HG03354 (cell line): ENCODE measurements around the gene PNPLA7.

Experiments used
- ATAC-seq: cut with Tn5 transposase; IDR thresholded peaks from one replicate; pipeline ENCODE4 v1.9.1; 2021; ENCODE audit warnings: mild to moderate bottlenecking; ENCODE audit not compliant: unreplicated experiment, poor library complexity, severe bottlenecking

Gene PNPLA7

DNA sequence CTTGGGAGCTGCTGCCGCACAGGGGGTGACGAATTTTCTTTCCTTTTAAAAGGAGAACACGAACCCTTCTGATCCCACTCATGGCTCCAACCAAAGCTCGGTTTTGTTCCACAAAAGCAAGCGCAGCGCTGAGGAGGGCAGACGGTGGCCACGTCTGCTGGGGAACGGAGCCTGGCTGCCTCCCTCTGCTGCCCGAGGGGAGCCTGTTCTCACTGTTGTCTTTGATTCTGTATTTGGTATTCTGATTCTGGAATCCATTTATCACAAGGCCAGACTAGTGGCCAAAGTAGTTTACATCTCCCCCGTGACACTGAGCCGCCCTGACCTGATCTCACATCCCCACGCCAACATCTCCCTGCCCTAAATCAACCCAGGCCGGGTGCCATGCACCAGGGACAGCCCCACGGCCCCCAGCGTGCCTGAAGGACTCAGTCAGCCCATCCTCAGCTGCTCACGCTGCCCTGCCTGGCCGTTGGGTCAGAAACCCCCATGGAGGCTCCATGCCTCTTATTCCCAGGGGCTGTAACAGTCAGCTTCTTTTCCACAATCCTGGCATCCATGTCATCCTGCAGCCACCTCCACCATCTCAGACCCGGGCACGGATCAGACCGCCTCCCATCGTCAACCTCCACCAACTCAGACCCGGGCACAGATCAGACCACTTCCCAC, 84.3 kb downstream of the PNPLA7 start:
- no peak for ATAC-seq

DNA sequence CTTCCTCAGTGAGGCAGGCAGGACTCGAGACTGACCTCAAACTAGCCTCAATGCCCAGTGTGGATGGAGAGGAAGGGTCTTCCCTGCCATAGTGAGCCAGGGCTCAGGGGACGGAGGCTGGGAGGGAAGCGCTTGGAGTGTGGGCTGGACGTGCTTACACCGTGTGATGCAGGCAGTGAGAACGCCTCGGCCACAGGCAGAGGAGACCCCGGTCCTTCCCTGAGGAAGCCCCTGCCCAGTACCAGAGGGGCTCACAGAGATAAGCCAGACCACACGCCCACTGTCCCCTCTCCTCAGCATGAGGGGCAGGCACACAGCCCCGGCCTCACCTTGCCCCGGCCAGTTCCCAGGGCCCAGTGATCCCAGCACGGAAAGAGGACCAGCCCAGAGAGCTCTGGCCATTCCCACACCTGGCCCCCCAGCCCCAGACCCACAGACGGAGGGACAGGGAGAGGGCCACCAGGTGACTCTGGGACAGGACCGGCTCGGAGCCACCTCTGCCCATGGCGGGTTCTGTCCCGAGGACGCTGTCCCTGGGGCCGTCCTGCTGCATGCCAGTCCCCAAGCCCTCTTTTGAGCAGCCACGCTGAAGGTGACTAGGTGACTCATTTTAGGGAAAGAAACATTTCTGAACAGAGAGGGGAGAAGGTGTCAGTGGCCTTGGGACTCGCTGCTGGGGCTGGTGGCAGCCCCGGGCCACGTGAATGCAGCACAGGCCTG, 85.0 kb downstream of the PNPLA7 start:
- no peak for ATAC-seq

DNA sequence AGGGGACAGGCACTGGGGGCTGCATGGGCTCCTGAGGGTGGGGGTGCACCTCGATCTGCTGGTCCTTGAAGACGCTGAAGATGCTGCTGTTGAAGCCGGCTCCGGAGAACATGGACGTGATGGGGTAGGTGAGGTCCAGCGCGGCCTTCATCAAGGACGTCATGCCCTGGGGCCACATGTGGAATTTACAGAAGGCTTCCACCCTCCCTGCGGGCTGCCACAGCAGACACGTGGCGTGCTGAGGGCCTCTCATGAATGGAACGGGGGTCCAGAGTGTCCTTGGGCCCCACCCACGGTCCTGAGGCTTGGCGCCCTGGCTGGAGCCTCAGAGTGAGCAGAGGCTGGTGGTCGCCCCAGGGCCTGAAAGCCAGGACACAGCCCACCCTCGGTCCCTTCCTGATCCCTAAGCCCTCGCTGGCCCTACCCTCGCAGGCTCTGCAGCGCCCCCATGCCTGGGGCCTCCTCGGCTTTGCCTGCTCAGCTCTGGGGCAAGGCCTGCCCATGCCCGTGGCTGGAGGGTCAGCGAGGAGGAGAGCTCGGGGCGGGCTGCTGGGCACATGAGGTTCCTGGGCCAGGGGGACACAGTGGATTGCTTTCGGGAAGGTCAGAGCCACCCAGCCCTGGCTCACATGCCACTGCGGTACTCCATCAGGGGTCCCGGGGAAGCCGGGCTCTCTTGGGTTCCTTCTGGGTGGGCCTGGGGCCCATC, 85.8 kb downstream of the PNPLA7 start:
- no peak for ATAC-seq

DNA sequence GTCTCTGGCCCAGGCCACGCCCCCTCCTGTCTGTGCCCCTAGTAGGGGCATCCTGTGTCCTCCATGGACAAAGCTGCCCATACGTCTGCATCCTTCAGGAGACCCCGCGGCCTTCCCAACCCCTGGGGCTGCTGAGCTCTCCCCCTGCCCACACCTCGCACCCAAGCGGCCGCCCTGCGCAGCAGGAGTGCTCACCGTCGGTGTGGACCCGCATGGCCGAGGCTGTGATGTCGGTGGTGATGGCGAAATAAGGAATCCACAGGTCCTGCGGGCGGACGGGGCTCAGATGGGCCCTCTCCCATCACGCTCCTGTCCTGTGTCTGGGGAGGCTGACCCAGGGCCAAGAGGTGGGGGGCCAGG, 86.3 kb downstream of the PNPLA7 start:
- ATAC-seq: no peak

DNA sequence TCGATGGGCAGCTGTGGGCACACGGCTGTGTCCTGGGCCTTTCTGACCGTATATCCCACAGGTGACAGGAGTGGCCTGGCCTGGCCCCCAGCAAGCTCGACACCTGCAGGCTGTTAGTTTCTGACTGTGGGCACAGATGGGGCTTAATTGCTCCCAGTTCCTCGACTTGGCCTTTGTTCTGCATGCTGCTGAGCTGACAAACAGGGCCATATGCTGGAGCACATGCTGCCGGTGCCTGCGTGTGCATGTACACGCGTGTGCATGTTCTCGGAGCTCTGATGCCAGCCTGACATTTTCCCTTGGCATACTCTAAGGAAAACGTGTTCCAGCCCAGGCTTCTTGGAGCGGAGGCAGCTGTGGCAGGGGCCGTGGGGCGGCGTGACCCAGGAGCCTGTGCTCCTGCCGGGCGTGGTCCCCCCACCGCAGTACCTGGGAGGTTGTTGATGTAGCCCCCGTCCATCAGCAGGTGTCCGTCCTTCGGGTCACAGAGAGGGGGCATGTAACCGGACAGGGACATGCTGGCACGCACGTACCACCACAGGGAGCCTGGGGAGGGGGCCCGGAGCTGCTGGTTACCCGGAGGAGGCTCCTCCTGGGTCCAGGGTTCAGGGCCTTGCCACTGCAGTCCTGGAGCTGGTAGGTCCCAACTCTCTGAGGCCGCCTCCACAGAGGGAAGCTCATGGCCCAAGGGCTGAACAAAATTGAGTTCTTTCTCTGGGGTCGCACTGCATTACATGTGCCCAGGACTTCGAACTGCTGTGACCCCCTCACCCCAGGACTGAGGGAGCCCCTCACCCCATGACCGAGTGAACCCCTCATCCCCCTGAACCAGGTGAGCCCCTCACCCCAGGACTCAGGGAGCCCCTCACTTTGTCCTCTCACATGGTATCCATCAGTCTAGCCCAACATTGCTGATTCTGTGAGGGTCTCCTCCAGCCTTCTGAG, 86.9 kb downstream of the PNPLA7 start:
- no peak for ATAC-seq

DNA sequence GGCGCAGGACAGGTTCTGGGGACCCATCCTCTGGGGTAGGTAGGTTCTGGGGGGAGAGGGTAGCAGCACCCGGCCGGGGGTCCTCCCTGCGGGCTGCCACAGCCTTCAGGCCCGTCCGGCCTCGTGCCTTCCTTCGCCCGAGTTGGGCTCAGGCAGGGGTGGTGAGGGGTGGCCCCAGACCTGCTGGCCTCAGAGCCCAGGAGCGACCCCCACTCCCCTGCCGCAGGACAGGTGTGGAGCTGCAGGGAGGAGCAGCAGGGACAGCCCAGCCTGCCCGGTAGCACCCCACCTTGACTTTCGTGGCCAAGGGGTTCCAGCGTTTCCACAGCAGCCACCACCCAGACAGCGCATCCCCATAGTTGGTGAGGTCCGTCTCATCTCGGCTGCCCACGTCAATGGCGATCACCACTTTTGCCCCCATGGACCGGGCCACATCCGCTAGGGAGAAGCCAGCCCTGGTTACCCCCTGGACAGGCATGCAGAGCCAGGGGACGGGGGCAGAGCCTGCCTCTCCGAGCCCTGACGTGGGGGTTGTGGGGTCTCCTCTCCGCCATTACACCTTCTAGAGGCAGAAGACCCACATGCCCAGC, 87.7 kb downstream of the PNPLA7 start:
- no peak for ATAC-seq

DNA sequence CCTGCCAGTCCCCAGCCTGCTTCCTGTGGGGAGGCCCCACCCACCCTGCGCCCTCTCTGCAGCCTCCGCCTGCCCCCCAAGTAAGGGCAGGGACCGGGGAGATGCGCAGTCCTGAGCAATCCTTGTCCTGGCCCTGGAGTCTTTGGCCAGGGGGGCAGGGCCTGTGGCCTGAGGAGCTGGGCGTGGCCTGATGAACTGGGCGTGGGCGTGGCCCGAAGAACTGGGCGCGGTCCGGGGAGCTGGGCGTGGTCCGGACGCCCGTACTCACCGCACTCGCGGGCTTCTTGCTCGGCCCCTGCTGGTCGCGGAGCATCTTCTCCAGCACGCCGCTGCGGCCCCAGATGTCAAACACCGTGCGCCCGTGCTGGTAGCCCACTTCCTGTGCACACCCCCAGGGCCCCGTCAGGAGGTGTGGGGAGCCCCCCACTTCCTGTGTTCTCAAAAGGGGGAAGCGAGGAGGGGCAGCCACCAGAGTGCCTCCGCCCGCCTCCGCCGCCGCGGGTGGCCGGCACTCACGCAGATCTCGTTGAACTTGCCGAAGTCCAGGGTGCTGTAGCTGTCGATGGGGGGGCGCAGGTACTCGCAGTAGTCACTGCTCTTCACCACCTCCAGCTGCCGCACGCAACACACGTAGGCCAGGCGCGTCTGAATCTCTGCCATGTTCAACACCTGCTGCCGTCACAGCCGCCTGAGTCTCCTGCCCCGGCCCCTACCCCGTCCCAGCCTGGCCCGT, 88.4 kb downstream of the PNPLA7 start:
- ATAC-seq: peak; percentile 71

DNA sequence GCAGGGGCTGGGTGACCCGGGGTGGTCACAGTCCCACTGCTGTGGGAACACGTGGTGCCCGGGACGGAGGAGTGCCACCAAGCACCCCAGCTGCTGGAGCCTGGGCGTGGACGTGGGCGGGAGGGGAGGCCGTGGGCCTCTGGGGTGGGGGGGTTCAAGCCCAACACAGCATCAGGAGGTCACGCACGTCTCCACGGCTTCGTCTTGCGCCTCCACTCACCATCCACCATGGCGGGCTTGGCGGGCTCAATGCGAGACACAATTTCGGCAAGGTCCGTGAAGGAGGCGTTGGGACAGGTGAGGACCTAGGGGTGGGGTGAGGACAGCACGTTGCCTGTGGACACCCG, 88.9 kb downstream of the PNPLA7 start:
- ATAC-seq: no peak

DNA sequence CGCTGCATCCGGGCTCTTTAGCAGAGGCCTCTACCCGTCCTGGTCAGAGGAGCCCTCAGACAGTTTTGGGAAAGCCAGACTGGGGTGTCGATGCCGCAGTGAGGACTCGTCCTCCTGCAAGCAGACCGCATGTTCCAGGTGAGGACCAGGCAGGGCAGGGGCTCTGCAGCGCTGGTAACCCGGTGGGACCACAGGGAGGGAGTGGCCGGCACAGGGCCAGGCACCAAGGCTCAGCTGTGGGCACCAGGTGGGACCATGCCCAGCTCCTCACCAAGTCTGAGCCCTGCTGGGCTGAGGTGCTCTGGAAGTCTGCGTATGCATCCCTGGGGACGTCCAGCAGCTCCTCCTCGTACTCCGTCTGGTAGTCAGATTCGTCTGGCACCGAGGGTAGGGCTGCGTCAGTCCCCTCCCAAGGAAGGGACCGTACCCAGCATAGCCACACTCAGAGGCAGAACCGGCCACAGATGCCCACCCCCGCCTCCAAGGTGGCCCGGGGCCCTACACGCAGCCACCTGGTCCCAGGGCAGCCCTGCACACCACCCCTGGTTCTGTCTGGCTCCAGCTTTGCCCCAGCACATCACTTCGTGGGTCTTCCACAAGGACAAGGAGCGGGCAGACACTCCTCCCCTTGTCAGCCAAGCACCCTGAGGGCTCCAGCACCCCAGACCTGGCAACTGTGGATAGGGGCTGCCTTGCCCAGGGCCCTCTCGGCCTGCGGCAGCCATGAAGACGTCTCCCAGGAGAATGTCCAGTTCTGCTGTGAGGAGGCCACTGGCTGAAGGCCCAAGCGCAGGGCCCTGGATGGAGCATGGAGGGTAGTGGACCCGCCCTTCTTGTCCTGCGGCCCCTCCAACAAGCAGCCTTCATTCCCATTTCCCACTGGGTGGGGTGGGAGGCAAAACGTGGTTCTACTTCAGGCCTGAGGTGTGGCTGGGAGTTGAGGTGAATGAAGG, 89.6 kb downstream of the PNPLA7 start:
- no peak for ATAC-seq

DNA sequence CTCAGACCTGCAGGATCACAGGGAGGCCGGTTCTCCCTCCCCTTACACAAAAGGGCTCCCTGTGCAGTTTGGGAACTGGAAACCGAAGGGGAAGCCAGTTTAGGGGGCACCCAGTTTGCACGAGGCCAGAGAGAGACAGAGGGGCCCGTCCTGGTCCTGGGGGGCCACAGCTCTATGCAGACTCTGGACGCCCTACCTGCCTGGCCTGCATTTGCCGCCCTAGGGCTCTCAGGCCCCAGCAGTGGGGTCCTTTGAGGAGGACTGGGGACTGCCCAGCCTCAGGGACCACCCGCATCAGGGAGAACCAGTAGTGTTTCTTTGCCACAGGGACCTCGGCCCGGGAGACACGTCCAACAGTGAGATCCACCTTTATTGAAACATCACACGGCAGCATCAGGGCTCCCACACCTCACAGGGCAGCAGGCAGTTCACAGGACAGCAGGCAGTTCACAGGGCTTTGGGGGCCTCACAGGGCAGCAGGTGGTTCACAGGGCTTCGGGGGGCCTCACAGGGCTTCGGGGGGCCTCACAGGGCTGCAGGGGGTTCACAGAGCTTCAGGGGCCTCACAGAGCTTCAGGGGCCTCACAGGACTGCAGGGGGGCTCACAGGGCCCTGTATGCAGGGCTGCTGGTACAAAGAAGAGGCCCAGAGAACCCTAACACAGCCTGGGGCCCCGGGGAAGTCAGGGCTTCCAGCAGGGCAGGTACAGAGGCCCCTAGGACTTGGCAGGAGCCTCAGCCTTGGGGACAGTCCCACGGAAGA, 90.4 kb downstream of the PNPLA7 start:
- ATAC-seq: no peak

DNA sequence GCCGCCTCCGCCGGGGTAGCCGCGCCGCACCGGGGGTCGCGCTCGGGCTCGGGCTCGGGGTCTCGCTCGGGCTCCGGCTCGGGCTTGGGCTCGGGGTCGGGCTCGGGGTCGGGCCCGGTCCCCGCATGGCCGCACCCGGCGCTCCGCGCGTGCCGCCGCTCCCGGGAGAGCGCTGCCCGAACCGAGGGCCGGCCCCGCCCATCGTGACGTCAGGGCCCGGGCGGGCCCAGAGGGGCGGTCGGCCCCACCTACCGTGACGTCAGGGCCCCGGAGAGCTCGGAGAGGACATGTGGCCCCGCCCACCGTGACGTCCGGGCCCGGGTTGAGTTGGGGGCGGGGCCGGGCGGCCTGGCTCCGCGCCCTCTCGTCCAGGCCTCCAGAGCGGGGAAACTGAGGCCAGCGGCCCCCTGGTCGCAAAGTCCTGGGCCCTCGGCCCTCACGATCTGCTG, 91.0 kb downstream of the PNPLA7 start, which contains the start of gene NSMF:
TSS of gene NSMF (minus strand) at position 183 of the 449 bp plus-strand sequence. CDS start 232 bp downstream, outside the sequence.
- ATAC-seq: peak; percentile 64

DNA sequence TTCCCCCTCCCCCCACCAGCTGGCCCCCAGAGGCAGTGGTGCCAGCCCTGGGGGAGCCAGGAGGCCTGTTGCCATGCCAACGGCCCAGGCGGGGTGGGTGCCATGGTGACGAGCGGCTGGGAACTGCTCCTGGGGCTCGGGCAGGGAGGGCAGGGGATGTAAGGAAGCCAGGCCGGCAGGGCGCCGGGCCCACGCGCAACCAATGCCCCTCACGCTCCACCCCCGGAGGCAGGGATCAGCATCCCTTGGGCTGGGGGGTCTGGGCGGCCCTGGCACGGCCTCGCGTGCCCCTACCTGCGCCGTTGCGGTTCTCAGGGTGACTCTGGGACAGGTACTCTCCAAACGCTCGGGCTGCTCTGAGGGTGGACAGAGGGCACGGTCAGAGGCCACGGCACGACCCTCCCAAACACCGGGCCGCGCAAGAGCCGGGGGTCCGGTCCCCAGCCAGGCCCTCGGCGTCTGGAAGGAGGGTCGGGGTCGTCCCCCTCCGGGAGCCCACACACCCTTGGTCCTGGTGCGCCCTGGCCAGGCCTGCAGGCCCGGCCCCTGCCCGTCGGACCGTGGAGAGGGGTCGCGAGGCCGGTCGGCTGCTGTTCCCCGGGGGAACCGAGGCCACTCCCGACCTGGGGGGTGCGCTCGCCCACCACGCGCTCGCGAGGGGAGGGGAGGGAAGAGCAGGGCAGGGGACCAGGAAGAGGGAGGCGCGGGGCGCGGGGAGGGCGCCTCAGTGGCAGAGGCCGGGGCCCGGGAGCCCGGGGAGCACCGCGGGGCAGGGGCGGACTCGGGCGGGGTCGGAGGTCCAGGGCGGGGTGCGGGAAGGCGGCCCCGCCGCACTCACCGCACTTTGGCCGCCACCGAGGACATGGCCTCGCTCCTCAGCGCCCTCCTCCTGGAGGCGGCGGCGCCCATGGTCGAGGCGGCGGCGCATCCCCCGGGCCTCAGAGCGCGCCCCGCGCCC, 91.7 kb downstream of the PNPLA7 start:
- peak; percentile 10 for ATAC-seq

DNA sequence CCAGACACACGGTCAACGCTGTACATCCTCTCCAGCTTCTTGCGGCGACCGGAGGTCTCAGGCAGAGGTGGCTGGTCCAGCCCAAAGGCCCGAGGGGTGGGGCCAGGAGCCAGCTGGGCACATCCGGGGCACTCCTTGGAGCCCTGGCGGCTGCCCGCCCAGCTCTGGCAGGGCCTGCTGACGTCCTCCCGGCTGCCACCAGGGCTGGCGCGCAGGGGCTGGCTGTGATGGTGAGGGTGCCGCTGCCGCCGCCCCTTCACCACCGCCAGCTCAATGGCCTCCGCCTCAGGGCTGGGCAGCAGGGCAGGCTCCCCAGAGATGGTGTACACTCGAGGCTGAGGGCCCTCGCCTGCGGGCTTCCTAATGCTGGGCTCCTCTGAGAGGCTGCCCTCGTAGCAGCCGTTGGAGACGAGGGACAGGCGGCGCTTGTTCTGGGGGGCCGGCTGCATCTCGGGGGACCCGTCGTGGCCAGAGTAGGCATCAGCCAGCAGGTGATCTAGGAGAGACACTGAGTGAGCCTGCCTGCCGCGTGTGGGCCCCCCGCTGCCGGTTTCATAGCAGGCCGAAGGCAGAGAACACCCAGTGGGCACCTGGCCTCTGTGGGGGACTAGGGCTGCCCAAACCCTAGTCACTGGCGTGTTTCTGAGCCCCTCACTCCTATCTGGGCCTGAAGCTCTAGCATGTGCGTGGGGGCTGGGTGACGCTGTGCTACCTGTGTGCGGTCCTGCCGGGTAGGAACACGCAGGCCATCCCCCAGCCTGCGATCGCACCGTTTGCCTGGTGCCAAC, 92.6 kb downstream of the PNPLA7 start:
- no peak for ATAC-seq

DNA sequence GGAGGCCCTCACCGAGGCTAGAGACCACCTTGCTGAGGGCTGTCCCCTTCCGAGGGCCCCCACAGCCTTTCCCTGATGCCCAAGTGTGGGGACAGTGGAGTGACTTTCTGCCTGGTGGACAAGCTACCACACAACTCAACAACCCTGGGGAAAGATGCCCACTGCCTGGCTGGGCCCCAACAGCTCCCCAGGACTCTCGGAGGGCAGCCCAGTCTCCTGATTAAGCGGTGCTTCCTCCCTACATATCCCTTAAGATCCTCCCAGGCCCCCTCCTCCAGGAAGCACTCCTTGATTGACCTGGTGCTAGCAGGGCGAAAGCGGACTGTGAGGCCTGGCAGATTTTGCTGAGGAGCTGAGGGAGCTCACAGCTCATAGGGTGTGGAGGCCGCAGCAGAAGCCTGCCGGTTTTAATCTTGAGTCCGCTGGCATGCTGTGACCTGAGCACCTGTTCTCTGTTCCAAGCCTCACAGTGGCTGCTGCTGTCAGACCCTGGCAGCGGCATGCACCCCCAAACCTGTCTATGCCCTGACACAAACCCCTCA, 93.3 kb downstream of the PNPLA7 start:
- ATAC-seq: no peak
